ENCODE results near the gene SPIRE2.
A peak's percentile ranks its signal among the peaks of the same experiment; 100 is the strongest.
"Not testable (repeated sequence)": the region's sequence is repeated elsewhere in the genome, so short reads cannot be mapped to it uniquely, and the experiment has no call there.

The SPIRE2 gene

DNA sequence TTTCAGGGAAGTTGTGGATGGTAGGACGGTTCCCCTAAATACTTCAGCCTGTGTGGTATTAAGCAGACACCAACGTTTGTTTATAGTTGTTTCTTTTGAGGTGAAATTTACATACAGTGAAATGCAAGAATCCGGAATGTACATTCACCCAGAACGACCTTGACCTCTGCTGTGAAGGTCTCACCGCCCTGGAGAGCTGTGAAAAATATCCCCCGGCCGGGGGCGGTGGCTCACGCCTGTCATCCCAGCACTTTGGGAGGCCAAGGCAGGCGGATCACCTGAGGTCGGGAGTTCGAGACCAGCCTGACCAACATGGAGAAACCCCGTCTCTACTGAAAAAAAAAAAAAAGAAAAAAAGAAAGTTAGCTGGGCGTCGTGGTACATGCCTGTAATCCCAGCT is 8.2 kb downstream of the SPIRE2 start:
- H3K27ac ChIP-seq (ENCODE audit: insufficient read depth in 1 of 2, low read depth in 1 of 2, low read length in 2 of 2, poor library complexity in 1 of 2, severe bottlenecking in 2 of 2); CTCF ChIA-PET; POLR2A ChIA-PET; DNase-seq; H3K36me3 ChIP-seq (ENCODE audit: control insufficient read depth in 4 of 4, insufficient read depth in 4 of 4, low read length in 3 of 4); H3K27me3 ChIP-seq (replicated peaks in 2 of 5; ENCODE audit: control insufficient read depth in 4 of 5, insufficient read depth in 5 of 5, low read length in 4 of 5); H3K4me3 ChIP-seq (ENCODE audit: control insufficient read depth in 1 of 7, extremely low read depth in 1 of 7, insufficient read depth in 4 of 7, low read depth in 2 of 7, low read length in 6 of 7); H3K9me3 ChIP-seq (ENCODE audit: control extremely low read depth in 1 of 5, control insufficient read depth in 4 of 5, insufficient read depth in 2 of 5, low read depth in 1 of 5, low read length in 4 of 5): not testable (repeated sequence)
- H3K4me1 ChIP-seq (ENCODE audit: control extremely low read depth in 1 of 4, control insufficient read depth in 4 of 4, insufficient read depth in 4 of 4, low read length in 3 of 4) = peaks cover 0 to 12% (median 11%) of the 10 kb centered on the region in 4 experiments
- WGBS (ENCODE audit: insufficient coverage) = 96% methylated on average over 13 of the region's 15 CpGs

DNA sequence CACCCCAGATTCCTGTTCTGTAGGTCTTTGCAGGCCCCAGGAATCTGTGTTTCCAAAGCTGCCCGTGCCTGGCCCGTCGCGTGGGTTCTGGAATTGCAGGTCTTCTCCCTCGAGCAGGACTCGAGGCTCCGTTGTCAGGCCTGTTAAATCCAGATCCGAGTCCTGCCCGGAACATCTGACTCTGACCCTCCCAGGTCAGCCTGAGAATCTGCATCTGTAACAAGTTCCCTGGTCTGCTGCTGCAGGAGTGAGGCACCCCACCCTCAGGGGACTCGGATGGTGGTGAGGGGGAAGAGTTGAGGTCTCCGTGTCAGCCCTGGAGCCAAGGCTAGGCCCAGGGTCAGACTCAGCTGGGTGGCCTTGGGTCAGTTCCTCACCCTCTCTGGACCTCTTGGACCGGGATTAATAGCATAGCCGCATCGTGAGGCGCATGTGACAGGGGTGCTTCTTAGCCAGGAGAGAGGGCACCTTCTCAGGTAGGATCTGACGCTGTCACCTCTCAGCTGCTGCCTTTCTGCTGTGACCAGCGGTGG is 8.8 kb downstream of the SPIRE2 start:
- Histone ChIP-seq H3K27me3 (replicated peaks in 2 of 5; ENCODE audit: control insufficient read depth in 4 of 5, insufficient read depth in 5 of 5, low read length in 4 of 5) (no peaks in the 10 kb centered on the region), H3K27ac (ENCODE audit: insufficient read depth in 1 of 2, low read depth in 1 of 2, low read length in 2 of 2, poor library complexity in 1 of 2, severe bottlenecking in 2 of 2) (no peak overlapping the region), H3K9me3 (ENCODE audit: control extremely low read depth in 1 of 5, control insufficient read depth in 4 of 5, insufficient read depth in 2 of 5, low read depth in 1 of 5, low read length in 4 of 5) (peaks cover 0 to 3% (median 0%) of the 10 kb centered on the region in 5 experiments), H3K36me3 (ENCODE audit: control insufficient read depth in 4 of 4, insufficient read depth in 4 of 4, low read length in 3 of 4) (no peaks in the 10 kb centered on the region), H3K4me3 (ENCODE audit: control insufficient read depth in 1 of 7, extremely low read depth in 1 of 7, insufficient read depth in 4 of 7, low read depth in 2 of 7, low read length in 6 of 7) (peak overlapping the region in 3 of 7 experiments; percentile 32 to 61 (median 60)), H3K4me1 (ENCODE audit: control extremely low read depth in 1 of 4, control insufficient read depth in 4 of 4, insufficient read depth in 4 of 4, low read length in 3 of 4) (peaks cover 0 to 12% (median 11%) of the 10 kb centered on the region in 4 experiments)
- 97% methylated on average over 17 of the region's 17 CpGs for WGBS (ENCODE audit: insufficient coverage)
- DNase-seq = no peak
- ChIA-PET POLR2A (interaction anchor here (0.6 kb wide), 1 partner anchor 1330 kb away, joined by 3 read pairs; no protein-coding TSS in a partner anchor), CTCF (interaction anchor here (1.0 kb wide), 1 partner anchor 30 kb away, joined by 3 read pairs; no protein-coding TSS in a partner anchor)

DNA sequence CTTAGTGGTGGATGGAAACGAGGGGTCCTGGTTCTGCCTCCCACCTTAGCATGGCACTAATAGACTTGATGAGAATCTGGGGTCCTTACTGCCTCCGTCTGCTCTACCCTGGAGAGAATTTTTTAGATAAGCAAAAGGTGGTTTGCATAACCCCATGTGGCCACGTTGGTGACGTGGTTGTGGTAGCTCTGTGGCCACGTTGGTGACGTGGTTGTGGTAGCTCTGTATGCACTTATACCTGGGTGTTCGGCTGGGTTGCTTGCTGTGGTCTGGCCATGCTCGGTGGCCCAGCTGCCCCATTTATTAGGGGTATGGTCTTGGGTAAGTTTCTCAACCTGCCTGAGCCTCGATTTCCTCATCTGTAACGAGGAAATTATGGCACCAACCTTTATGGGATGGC is 13.0 kb downstream of the SPIRE2 start:
- H3K27me3 ChIP-seq (replicated peaks in 2 of 5; ENCODE audit: control insufficient read depth in 4 of 5, insufficient read depth in 5 of 5, low read length in 4 of 5) = no peaks in the 10 kb centered on the region
- no peak overlapping the region for H3K27ac ChIP-seq (ENCODE audit: insufficient read depth in 1 of 2, low read depth in 1 of 2, low read length in 2 of 2, poor library complexity in 1 of 2, severe bottlenecking in 2 of 2)
- peak in 2 of 3 donors; percentile 23 to 30 for DNase-seq
- H3K36me3 ChIP-seq (ENCODE audit: control insufficient read depth in 4 of 4, insufficient read depth in 4 of 4, low read length in 3 of 4) = no peaks in the 10 kb centered on the region
- H3K4me3 ChIP-seq (ENCODE audit: control insufficient read depth in 1 of 7, extremely low read depth in 1 of 7, insufficient read depth in 4 of 7, low read depth in 2 of 7, low read length in 6 of 7) = no peak overlapping the region
- CTCF ChIA-PET = interaction anchor here (1.4 kb wide), 1 partner anchor 19 kb away, joined by 5 read pairs; no protein-coding TSS in a partner anchor
- H3K9me3 ChIP-seq (ENCODE audit: control extremely low read depth in 1 of 5, control insufficient read depth in 4 of 5, insufficient read depth in 2 of 5, low read depth in 1 of 5, low read length in 4 of 5) = no peaks in the 10 kb centered on the region
- H3K4me1 ChIP-seq (ENCODE audit: control extremely low read depth in 1 of 4, control insufficient read depth in 4 of 4, insufficient read depth in 4 of 4, low read length in 3 of 4) = peaks cover 0 to 21% (median 18%) of the 10 kb centered on the region in 4 experiments
- WGBS (ENCODE audit: insufficient coverage) = 87% methylated on average over 7 of the region's 10 CpGs
- POLR2A ChIA-PET = interaction anchor here (0.6 to 0.7 kb wide), 2 partner anchors 12 to 22 kb away, joined by 3 read pairs; no protein-coding TSS in a partner anchor

DNA sequence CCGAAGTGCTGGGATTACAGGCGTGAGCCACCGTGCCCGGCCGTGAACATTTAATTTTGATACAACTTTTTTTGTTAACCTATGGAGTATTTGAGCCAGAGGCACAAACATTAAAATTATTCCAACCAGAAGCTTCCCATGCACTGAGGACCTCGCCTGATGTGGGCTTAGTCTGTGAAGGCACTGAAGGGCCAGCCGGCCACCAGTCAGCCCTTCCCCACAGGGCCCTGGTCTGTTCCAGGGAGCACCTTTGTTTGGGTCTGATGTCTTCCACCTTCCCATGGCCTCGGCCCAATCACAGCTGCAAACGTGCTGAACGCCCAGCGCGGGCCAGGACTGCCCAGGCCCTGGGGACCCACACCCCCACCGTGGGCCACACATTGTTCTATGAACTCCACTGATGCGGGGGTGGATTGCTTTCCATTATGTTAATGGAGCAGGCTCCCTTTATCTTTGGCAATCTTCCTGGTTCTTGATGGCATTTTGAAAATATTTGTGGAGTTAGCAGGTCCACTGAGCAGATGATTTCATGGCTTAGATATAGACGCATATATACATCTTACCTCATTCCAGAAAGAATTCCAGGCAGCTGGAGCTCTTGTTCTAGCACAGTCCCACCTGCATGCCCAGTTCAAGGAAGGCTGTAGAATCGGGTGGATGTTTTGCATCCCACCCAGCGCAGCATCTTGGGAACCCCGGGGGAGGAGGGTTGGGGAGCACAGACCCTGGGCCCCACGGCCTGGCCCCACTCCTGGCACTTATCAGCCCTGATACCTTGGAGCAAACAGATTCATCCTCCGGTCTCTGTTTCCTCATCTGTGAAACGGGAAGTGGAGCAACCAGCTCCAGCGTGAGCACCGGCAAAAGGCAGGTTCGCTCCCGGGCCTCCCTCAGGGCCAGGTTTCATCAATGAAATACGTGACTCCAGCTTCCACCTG is 14.5 kb downstream of the SPIRE2 start:
- CTCF ChIA-PET = interaction anchor here (1.0 to 4.0 kb wide), 2 partner anchors 19 to 130 kb away, joined by 3 to 21 read pairs; no protein-coding TSS in a partner anchor
- no peak for DNase-seq
- Histone ChIP-seq H3K27ac (ENCODE audit: insufficient read depth in 1 of 2, low read depth in 1 of 2, low read length in 2 of 2, poor library complexity in 1 of 2, severe bottlenecking in 2 of 2) (no peak overlapping the region), H3K4me3 (ENCODE audit: control insufficient read depth in 1 of 7, extremely low read depth in 1 of 7, insufficient read depth in 4 of 7, low read depth in 2 of 7, low read length in 6 of 7) (no peak overlapping the region), H3K9me3 (ENCODE audit: control extremely low read depth in 1 of 5, control insufficient read depth in 4 of 5, insufficient read depth in 2 of 5, low read depth in 1 of 5, low read length in 4 of 5) (no peaks in the 10 kb centered on the region), H3K36me3 (ENCODE audit: control insufficient read depth in 4 of 4, insufficient read depth in 4 of 4, low read length in 3 of 4) (no peaks in the 10 kb centered on the region), H3K27me3 (replicated peaks in 2 of 5; ENCODE audit: control insufficient read depth in 4 of 5, insufficient read depth in 5 of 5, low read length in 4 of 5) (no peaks in the 10 kb centered on the region), H3K4me1 (ENCODE audit: control extremely low read depth in 1 of 4, control insufficient read depth in 4 of 4, insufficient read depth in 4 of 4, low read length in 3 of 4) (peaks cover 0 to 13% (median 11%) of the 10 kb centered on the region in 4 experiments)
- POLR2A ChIA-PET = no interaction called here
- 92% methylated on average over 24 of the region's 26 CpGs for WGBS (ENCODE audit: insufficient coverage)

DNA sequence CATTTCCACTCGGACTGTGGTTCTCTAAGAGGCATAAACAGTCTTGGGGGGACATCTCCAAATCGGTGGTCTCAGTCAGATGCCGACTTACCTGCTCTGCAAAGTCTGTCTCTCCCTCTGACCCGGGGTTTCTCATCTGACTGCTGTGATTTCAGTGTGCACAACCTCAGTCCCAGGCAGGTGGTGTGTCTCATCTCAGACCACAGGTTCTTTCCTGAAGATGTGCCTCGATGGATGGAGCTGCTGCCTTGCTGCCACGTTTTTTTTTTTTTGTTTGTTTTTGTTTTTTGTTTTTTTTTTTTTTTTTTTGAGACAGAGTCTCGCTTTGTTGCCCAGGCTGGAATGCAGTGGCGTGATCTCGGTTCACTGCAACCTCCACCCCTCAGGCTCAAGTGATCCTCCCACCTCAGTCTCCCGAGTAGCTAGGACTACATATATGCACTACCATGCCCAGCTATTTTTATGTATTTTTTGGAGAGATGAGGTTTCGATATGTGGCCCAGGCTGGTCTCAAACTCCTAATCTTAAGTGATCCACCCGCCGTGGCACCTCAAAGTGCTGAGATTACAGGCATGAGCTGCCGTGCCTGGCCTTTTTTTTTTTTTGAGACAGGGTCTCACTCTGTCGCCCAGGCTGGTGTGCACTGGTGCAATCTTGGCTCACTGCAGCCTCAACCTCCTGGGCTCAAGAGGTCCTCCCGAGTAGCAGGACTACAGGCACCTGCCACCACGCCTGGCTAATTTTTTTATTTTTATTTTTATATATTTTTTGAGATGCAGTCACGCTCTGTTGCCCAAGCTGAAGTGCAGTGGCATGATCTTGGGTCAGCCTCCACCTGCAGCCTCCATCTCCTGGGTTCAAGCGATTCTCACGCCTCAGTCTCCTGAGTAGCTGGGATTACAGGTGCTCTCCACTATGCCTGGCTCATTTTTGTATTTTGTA is 15.4 kb downstream of the SPIRE2 start:
- ChIA-PET CTCF (interaction anchor here (0.6 to 4.0 kb wide), 5 partner anchors 13 to 629 kb away, joined by 3 to 21 read pairs (median 3); no protein-coding TSS in a partner anchor), POLR2A (no interaction called here)
- H3K9me3 ChIP-seq (ENCODE audit: control extremely low read depth in 1 of 5, control insufficient read depth in 4 of 5, insufficient read depth in 2 of 5, low read depth in 1 of 5, low read length in 4 of 5) = no peaks in the 10 kb centered on the region
- no peak overlapping the region for H3K27ac ChIP-seq (ENCODE audit: insufficient read depth in 1 of 2, low read depth in 1 of 2, low read length in 2 of 2, poor library complexity in 1 of 2, severe bottlenecking in 2 of 2)
- H3K27me3 ChIP-seq (replicated peaks in 2 of 5; ENCODE audit: control insufficient read depth in 4 of 5, insufficient read depth in 5 of 5, low read length in 4 of 5) = no peaks in the 10 kb centered on the region
- DNase-seq = no peak
- H3K4me1 ChIP-seq (ENCODE audit: control extremely low read depth in 1 of 4, control insufficient read depth in 4 of 4, insufficient read depth in 4 of 4, low read length in 3 of 4) = peaks cover 0 to 10% (median 7%) of the 10 kb centered on the region in 4 experiments
- no peak overlapping the region for H3K4me3 ChIP-seq (ENCODE audit: control insufficient read depth in 1 of 7, extremely low read depth in 1 of 7, insufficient read depth in 4 of 7, low read depth in 2 of 7, low read length in 6 of 7)
- no peaks in the 10 kb centered on the region for H3K36me3 ChIP-seq (ENCODE audit: control insufficient read depth in 4 of 4, insufficient read depth in 4 of 4, low read length in 3 of 4)
- WGBS (ENCODE audit: insufficient coverage) = 97% methylated on average over 9 of the region's 20 CpGs

DNA sequence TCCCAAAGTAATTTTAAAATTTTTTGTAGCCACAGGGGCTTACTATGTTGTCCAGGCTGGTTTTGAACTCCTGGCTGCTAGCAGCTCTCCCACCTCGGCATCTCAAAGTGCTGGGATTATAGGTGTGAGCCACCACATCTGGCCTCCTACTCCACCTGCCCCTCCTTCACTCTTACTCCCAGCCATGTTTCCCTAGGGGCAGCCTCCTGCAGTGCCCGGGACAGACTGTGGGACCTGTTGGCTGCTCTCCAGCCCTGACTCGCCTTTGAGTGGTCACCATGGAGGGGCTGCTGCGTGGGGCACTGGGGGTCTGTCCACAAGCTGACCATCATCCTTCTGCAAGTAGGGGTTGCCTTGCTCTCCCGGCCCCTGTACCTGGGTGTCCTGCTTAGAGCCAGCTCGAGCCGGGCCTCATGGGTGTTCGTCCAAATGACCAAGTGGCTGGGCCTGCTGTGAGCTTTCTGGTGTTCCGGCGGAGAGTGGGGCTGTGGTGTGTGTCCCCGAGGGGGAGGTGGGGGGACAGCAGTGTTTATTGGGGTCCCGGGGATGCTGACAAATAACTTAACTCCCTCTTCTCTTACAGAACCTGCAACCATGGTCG is 16.6 kb downstream of the SPIRE2 start:
- H3K4me3 ChIP-seq (ENCODE audit: control insufficient read depth in 1 of 7, extremely low read depth in 1 of 7, insufficient read depth in 4 of 7, low read depth in 2 of 7, low read length in 6 of 7) = no peak overlapping the region
- ChIA-PET CTCF (interaction anchor here (1.2 to 4.0 kb wide), 2 partner anchors 13 to 17 kb away, joined by 3 to 21 read pairs; no protein-coding TSS in a partner anchor), POLR2A (no interaction called here)
- 95% methylated on average over 4 of the region's 13 CpGs for WGBS (ENCODE audit: insufficient coverage)
- no peak for DNase-seq
- H3K9me3 ChIP-seq (ENCODE audit: control extremely low read depth in 1 of 5, control insufficient read depth in 4 of 5, insufficient read depth in 2 of 5, low read depth in 1 of 5, low read length in 4 of 5) = no peaks in the 10 kb centered on the region
- H3K4me1 ChIP-seq (ENCODE audit: control extremely low read depth in 1 of 4, control insufficient read depth in 4 of 4, insufficient read depth in 4 of 4, low read length in 3 of 4) = peaks cover 0 to 10% (median 7%) of the 10 kb centered on the region in 4 experiments
- no peaks in the 10 kb centered on the region for H3K27me3 ChIP-seq (replicated peaks in 2 of 5; ENCODE audit: control insufficient read depth in 4 of 5, insufficient read depth in 5 of 5, low read length in 4 of 5)
- H3K27ac ChIP-seq (ENCODE audit: insufficient read depth in 1 of 2, low read depth in 1 of 2, low read length in 2 of 2, poor library complexity in 1 of 2, severe bottlenecking in 2 of 2) = no peak overlapping the region
- H3K36me3 ChIP-seq (ENCODE audit: control insufficient read depth in 4 of 4, insufficient read depth in 4 of 4, low read length in 3 of 4) = no peaks in the 10 kb centered on the region
